Psoas muscle (tissue), 8 donors: ENCODE measurements around the gene CRMP1. TPM values are rescaled to one million over a fixed set of nuclear protein-coding genes. Genes with fewer than 3 reads are reported as not detected.
A peak's percentile ranks its signal among the peaks of the same experiment; 100 is the strongest.

Source experiments
- ATAC-seq, 4 donors: fragments of 200-7000 bp; cut with Tn5 transposase; one replicate each; pipeline ENCODE4 v1.9.1; 2020; ENCODE audit warnings: moderate library complexity in 3 of 4, mild to moderate bottlenecking in 2 of 4
- DNase-seq, 2 donors: peaks; one replicate each; pipeline ENCODE4 v3.0.0-alpha.2; 2020
- H3K27ac ChIP-seq: fragments of 200-600 bp; one replicate; pipeline ENCODE4 v1.8.0; 2022
- H3K27me3 ChIP-seq, 3 donors: fragments of 200-600 bp in 1 of 3; one replicate each; pipeline versions ENCODE4 v1.6.1 to v1.8.0; 2013 to 2022; ENCODE audit warnings: low read length in 2 of 3, mild to moderate bottlenecking in 2 of 3, moderate library complexity in 1 of 3; ENCODE audit not compliant: insufficient read depth in 3 of 3
- H3K36me3 ChIP-seq, 2 donors: fragments of 200-600 bp in 1 of 2; one replicate each; pipeline versions ENCODE4 v1.6.1 to v1.8.0; 2013 to 2022; ENCODE audit warnings: low read depth in 1 of 2, mild to moderate bottlenecking in 1 of 2, moderate library complexity in 1 of 2; ENCODE audit not compliant: insufficient read depth in 1 of 2
- H3K4me1 ChIP-seq: fragments of 200-600 bp; one replicate; pipeline ENCODE4 v1.8.0; 2022
- H3K4me3 ChIP-seq: fragments of 200-600 bp; one replicate; pipeline ENCODE4 v1.8.0; 2022; ENCODE audit warnings: mild to moderate bottlenecking
- H3K9me3 ChIP-seq: fragments of 200-600 bp; one replicate; pipeline ENCODE4 v1.8.0; 2022
- CTCF ChIP-seq: fragments of 200-600 bp; IDR thresholded peaks from one replicate; pipeline ENCODE4 v1.8.0; 2022; ENCODE audit warnings: antibody characterized with exemption
- WGBS, 3 donors: extraction: QIAGEN DNeasy Blood & Tissue Kit; methylation state at CpG; one replicate each; pipeline versions ENCODE4 v1.1.6 to v1.1.7; 2013; 5-methylcytosine and 5-hydroxymethylcytosine counted together
- intact Hi-C, 2 donors: fragments of 100-400 bp; cut with DNase I; formaldehyde crosslinking; loops; one replicate each; pipeline versions ENCODE4 v1.11.0 to v1.14.2; 2022
- polyA plus RNA-seq, 3 donors: library from polyadenylated mRNA; stranded (reverse); fragments of 200-250 nt; gene quantifications; one replicate each; pipeline ENCODE4 v1.2.3, GENCODE V29; 2013
- total RNA-seq, 4 donors: library from RNA; stranded (reverse); fragmentation: NEBNext Ultra II Directional in 2 of 4; extraction: Animal tissue kit (Norgen Biotek cat#: 25700) in 2 of 4; gene quantifications; one replicate each; pipeline versions ENCODE4 v1.2.1 to v1.2.4, GENCODE V29; 2021 to 2023
- donor health status: healthy with polysubstance abuse.
- donor health status: DM: no; HTN: no; CAD: no; lungs with moderate emphysema.
- donor health status: Bipolar disorder and iron deficiency.
- donor health status: healthy.
- donor health status: DM: yes; HTN: yes; CAD: no.
- donor health status: DM: no; HTN: no; CAD: no.
- donor health status: DM: no; HTN: no; CAD: no.
- donor health status: DM: yes; HTN: yes; CAD: no.

Gene CRMP1
- total and polyA plus RNA-seq, 7 donors, result 0.10 to 0.89 (median 0.39) TPM

GRCh38 chr4:5888222-5889001, 4.5 kb downstream of the CRMP1 start:
- TF ChIP-seq CTCF, result no peak
- H3K27ac ChIP-seq, result no peak overlapping the region
- 1 to 5% (median 1%) methylated on average over 15 to 81 of the region's 81 CpGs for WGBS, 3 donors
- H3K27me3 ChIP-seq, result peaks cover 0 to 70% (median 40%) of the 10 kb centered on the region in 3 donors
- DNase-seq, result no peak
- peak overlapping the region; percentile 37 for H3K4me3 ChIP-seq
- intact Hi-C loops, result no loop called here
- no peaks in the 10 kb centered on the region for H3K36me3 ChIP-seq
- ATAC-seq, result no peak
- H3K4me1 ChIP-seq, result peaks cover 3% of the 10 kb centered on the region
- no peaks in the 10 kb centered on the region for H3K9me3 ChIP-seq

GRCh38 chr4:5887361-5888221, 5.3 kb downstream of the CRMP1 start:
- TF ChIP-seq CTCF, result no peak
- H3K9me3 ChIP-seq, result no peaks in the 10 kb centered on the region
- no peak for ATAC-seq
- intact Hi-C loops, result no loop called here
- 1% methylated on average over 39 to 70 of the region's 70 CpGs for WGBS, 3 donors
- no peak for DNase-seq
- no peak overlapping the region for H3K27ac ChIP-seq
- H3K4me1 ChIP-seq, result peaks cover 3% of the 10 kb centered on the region
- H3K36me3 ChIP-seq, result no peaks in the 10 kb centered on the region
- H3K27me3 ChIP-seq, result peaks cover 0 to 64% (median 37%) of the 10 kb centered on the region in 3 donors
- H3K4me3 ChIP-seq, result peak overlapping the region; percentile 37

GRCh38 chr4:5887011-5887360, 5.9 kb downstream of the CRMP1 start:
- no peaks in the 10 kb centered on the region for H3K36me3 ChIP-seq
- no peak for ATAC-seq
- H3K27me3 ChIP-seq, result peaks cover 0 to 58% (median 32%) of the 10 kb centered on the region in 3 donors
- peaks cover 3% of the 10 kb centered on the region for H3K4me1 ChIP-seq
- H3K4me3 ChIP-seq, result no peak overlapping the region
- DNase-seq, result no peak
- H3K27ac ChIP-seq, result no peak overlapping the region
- TF ChIP-seq CTCF, result no peak
- whole genome bisulfite sequencing, 3 donors, result 33 to 38% (median 33%) methylated on average over 8 of the region's 8 CpGs
- H3K9me3 ChIP-seq, result no peaks in the 10 kb centered on the region
- intact Hi-C loops, result no loop called here

- H3K4me1 ChIP-seq, result peaks cover 3% of the 10 kb centered on the region
- no peak overlapping the region for H3K27ac ChIP-seq
- H3K9me3 ChIP-seq, result no peaks in the 10 kb centered on the region
- 57 to 63% (median 58%) methylated on average over 3 of the region's 3 CpGs for WGBS, 3 donors
- no peak for DNase-seq
- H3K4me3 ChIP-seq, result no peak overlapping the region
- intact Hi-C loops, result no loop called here
- H3K36me3 ChIP-seq, result no peaks in the 10 kb centered on the region
- no peak for ATAC-seq
- no peak for TF ChIP-seq CTCF
- peaks cover 0 to 52% (median 28%) of the 10 kb centered on the region in 3 donors for H3K27me3 ChIP-seq
These were observed 7.2 kb downstream of the CRMP1 start for GRCh38 chr4:5885733-5886132.
